T-helper 22 cell (primary cell): ENCODE measurements around the gene NPIPB8.
"Not testable (repeated sequence)": the region's sequence is repeated elsewhere in the genome, so short reads cannot be mapped to it uniquely, and the experiment has no call there.

Experiments
- DNase-seq: peaks from one replicate; pipeline ENCODE4 v3.0.0-alpha.2; 2020; ENCODE audit warnings: low read depth

NPIPB8 gene

DNA sequence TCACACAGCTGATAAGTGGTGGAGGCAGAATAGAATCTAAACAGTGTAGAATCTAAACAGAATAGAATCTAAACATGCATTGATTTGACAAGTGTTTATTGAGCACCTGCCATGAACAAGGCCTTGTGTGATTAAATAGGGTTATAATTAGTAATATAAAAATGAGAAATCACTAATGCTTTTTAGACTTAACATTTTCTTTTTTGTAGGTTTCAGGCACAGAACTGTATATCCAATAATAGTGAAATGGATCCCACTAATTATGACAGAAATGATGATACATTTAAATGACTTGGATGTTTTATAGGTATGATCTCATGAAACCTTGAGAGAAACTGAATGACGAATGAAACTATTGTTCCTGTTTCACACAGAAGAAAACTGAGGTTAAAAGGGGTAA, at the start of gene NPIPB8:
NPIPB8 (plus strand) TSS at position 301 of the 400 bp plus-strand sequence. CDS start 296 bp downstream, outside the sequence.
- not testable (repeated sequence) for DNase-seq

DNA sequence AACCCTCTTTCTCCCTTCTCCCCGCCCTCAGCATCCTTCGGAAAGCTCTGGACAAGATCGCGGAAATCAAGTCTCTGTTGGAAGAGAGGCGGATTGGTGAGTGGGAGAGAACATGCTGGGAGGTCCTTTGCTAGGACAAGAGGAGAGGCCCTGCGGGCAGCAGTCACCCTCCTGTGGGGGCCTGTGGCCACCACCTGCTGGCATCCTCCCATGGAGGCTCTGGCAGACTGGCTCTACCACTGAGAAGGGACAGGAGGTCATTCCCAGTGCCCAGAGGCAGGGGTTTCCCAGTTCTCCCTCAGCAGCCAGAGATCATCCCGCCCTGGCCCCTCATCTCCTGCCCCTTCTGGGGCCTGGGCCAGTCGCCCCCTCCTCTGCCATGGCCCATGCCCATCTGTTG, 48.8 kb upstream of the NPIPB8 start:
- DNase-seq = no peak

DNA sequence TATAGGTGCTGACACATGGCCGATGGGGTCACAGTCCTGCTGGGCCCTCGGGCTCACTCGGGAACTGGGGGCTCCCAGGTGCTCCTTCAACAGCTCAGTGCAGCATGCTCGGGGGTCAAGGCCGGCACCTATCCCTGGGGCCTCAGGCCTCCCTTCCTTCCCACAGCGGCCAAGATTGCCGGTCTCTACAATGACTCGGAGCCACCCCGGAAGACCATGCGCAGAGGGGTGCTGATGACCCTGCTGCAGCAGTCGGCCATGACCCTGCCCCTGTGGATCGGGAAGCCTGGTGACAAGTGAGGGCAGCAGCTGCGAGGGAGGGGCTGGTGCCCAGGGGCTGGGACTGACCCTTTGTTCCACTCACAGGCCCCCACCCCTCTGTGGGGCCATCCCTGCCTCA, 47.9 kb upstream of the NPIPB8 start:
- no peak for DNase-seq

DNA sequence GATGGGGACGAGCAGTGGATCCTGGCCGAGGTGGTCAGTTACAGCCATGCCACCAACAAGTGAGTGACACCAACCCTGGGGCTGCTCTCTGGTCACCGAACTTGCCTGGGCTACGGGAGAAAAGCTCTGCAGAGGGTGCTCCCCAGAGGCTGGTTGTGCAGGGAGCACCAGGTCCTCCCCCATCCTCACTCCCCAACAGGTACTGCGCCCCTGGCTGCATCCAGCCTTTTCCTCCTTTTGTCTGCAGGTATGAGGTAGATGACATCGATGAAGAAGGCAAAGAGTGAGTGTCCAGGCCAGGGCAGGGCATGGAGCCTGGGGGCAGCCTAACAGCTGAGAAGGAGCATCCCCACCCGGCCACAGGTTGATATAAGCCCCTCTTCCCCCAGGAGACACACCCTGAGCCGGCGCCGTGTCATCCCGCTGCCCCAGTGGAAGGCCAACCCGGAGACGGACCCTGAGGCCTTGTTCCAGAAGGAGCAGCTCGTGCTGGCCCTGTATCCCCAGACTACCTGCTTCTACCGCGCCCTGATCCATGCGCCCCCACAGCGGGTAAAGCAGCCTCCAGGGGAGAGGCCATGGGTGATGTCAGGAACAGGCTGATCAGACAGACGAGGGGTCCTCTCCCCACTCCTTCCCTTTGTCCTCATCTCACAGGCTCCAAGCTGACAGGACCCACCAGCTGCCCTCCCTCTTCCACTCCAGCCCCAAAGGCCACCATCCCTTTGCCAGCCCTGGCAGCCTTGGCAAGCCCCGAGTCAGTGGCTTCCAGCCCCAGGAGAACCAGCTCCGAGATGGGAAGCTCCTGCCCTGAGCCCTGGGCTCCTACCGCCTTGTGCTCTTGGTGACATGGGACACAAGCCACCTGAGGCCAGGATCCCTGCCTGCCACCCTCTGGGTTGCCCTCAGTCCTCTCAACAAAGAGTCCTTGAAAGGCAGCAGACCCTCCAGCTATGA, 47.2 kb upstream of the NPIPB8 start:
- DNase-seq = no peak

DNA sequence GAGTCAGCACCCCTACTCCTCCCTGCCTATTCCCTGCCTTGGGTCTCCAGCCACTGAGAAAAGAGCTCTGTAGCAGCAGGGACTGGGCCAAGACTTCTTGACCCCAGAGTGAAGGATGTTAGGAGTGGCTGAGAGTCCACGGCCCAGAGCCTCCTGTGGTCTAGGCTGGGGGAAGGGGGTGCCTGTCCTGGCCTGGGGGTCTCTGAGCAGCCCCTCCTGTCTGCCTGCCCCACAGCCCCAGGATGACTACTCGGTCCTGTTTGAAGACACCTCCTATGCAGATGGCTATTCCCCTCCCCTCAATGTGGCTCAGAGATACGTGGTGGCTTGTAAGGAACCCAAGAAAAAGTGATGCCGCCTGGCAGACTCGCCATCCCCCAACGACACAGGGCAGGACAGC, 46.5 kb upstream of the NPIPB8 start:
- no peak for DNase-seq

DNA sequence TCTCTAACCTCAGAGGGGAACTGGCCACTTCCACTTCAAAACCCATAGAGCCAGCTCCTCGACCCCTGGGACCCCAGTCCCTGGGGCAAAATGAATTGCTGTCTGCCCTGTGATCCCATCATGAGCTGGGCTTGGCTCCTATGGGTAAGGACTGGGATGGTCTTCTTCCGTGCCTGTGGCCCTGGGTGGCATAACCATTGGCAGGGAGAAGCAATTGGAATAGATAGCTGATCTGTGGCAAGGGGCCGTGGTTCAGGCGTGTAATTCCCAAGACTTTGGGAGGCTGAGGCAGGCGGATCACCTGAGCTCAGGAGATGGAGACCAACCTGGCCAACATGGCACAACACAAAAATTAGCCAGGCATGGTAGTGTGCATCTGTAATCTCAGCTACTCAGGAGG, 45.4 kb upstream of the NPIPB8 start:
- no peak for DNase-seq

DNA sequence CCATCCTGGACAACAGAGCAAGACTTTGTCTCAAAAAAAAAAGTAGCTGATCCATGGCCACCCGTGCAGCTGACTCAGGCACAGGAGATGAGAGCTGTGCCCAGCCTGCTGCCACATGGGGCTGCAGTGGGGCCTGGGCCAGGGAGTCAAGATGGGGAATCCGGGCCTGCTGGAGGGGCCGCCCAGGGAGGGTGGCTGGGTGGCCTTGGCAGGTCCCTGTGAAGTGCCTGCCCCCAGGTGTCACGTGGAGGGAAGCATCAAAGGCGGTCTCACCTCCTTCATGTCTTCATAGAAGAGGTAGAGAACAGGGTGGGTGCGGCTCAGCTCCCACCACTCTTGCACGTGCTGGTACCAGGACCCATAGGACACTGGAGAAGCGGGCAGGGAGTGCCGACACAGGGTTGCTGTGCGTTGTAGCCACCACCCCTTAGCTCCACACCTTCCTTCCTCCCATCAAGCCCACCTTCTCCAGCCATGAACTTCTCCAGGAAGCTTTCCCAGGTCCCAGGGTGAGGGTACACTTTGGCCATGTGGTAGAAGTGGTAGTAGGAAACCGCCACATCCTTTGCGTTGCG, 44.8 kb upstream of the NPIPB8 start:
- DNase-seq = no peak

DNA sequence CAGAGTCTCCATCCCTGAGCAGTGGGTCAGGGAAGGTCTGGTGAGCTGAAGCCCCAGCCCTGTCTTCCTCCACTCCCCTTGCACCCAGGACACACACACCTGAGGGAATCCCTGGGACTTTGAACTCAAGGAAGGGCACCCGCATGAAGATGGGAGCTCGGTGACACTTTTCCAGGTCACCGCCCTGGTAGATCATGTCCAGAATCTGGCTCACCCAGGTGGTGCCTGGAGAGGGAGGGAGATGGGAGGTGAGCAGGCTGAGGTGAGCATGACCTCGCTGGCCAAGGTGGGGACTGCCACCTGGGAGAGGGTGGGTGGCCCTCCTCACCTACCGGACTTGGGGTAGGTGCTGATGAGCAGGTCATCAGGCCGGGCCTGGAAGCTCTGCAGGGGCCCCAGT, 42.4 kb upstream of the NPIPB8 start:
- DNase-seq = not testable (repeated sequence)

DNA sequence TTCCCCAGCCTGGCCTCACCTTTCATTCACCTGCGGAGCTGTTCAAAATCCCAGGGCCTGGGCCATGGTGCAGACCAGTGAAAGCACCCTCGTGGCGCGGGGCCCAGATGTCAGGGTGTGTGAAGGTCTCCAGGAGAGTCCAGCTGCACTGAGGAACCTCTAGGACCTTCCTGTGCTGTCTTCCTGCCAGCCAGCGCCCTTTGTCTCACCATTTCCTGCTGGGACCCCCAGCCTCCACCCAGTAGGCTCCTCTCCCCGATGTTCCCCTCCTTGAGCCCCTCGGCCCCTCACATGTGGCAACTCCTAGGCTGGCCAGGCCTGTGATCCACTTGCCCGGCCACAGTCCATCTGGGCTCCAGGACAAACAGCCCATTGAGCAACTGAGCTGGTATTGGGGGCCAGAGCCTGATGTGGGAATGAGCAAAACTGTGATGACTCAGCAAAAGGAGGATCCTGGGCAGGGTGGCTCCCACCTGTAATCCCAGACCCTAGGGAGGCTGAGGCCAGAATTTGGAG, 41.7 kb upstream of the NPIPB8 start:
- no peak for DNase-seq

DNA sequence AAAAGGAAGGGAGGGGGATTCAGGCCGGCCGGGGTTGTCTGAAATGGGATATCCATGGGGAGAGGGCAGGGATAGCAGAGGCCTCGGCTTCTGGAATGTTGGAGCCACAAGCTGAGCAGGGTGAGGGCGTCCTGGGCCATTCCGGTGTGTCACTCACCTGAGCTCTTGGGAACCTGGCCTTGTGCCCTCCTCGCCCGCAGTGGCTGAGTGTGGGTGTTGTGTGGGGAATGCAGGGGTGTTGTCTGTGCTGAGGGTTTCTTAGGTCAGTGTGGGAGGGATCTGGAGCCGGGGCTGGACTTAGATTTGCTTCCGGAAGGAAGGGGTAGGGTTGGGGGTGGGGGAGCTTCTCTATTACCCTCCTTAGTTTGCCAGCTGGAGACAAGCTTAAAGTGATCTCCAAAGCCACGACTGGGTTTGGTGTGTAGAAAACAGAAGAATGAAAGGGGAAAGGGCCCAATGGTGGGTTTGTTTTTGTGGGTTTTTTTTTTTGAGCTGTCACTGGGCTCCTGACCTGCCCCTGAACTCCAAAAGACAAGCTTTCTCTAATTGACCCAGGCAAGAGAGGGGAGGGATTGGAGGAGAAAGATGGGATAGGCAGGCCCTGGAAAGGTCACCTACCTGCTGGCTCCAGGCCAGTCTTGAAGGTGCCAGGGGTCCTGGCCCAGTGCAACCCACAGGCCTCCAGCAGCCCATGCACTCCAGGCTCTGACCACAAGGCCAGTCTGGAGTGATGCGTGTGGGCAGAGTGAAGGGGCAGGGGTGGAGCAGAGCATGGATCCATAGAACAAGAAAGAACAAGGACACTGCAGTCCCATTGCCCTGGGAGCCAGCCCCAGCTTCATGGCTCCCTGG, 40.8 kb upstream of the NPIPB8 start, which contains the start of gene SULT1A2:
SULT1A2 (minus strand) TSS at position 211 of the 852 bp plus-strand sequence. CDS start 1,120 bp downstream, outside the sequence.
- DNase-seq = no peak

DNA sequence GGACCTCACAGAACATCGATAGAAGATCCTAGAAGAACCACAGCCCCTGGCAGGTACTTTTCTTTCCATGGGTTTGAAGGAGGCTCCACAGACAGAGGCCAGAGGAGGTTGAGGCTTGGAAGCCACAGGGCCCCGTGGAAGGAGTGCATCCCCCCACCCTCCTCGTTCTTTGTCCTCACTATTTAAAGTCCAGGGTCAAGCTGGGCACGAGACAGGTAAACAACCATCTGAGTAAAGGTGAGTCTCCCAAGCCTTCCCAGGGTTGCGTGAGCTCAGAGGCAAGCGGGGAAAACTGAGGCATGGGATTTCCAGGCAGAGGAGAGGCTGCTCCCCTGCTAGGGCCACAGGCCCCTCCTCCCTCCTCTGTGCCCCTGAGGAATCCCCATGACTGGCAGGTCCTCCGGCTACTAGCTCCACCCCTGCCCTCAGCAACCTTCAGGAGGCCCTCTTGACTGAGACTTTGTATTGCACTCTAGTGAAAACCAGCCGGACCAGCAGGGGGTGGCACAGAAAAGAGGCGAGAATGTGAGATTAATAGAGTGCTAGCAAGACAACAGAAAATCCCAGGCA, 40.1 kb upstream of the NPIPB8 start:
- DNase-seq = no peak

DNA sequence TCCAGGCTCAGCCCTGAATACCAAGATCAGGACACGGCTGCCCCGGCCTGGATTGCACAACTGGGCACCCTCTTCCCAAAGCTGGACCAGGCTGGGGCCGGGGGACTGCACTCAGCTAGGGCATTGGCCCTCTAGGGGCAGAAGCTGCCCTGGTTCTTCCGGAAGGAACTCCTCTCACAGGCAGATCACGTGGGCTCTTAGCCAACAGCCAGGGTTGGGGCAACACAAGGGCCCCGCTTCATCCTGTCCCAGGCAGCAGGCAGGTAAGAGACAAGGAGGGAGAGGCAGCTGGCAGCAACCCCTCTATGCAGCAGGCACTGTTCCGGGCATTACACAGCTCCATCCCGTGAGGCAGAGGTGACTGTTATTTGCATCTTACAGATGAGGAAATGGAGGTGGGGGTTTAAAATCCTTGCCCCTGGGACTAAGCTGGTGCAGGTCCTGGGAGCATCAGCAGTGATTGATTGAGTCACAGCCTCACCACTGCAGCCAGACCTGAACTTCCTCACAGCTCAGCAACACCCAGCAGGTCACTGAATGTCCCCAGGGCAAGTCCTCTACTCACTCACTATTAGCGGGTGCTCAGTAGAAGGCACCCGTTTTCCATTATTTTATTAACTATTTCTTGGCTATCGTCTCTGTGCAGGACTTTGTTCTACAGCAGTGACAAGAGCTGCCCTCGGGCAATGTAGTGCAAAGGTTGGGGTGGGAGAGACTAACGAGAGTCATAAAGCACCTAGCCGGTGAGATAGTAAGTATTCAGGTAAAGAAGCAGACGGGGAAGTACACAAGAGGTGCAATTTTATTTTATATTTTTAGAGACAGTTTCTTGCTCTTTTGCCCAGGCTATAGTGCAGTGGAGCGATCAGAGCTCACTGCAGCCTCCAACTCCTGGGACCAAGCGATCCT, 38.2 kb upstream of the NPIPB8 start:
- not testable (repeated sequence) for DNase-seq

DNA sequence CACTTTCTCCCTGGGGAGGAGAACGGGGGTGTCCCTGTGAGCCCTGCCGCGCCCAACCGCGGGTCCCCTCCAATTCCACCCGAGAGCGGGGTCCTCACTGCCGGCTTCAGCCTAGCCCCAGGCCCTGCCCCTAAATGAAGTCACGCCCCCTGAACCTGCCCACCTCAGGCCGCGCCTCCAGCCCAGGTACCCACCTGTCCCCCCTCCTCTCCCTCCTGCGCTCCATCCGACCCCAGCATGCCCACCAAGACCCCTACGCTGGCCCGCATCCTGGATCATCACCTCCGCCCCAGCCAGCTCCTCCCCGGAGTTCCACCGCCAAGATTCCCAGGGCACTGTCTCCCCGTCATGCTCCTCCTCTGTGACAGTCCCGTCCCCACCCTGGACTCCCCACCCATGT, 36.9 kb upstream of the NPIPB8 start:
- not testable (repeated sequence) for DNase-seq

DNA sequence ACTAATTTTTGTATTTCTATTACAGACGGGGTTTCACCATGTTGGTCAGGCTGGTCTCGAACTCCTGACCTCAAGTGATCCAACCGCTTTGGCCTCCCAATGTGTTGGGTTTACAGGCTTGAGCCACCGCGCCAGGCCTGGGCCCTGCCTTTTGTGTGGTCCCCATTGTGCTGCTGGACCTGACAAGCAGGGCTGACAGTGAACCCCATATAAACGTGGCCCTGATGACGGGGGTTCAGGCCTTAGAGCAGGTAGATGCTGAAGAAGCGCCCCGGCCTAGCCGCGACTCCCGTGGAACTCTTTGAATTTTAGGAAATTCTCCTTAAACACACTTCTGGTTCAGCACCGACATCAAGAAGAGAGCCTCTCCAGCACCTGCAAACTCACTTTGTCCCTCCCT, 36.3 kb upstream of the NPIPB8 start:
- DNase-seq = not testable (repeated sequence)

DNA sequence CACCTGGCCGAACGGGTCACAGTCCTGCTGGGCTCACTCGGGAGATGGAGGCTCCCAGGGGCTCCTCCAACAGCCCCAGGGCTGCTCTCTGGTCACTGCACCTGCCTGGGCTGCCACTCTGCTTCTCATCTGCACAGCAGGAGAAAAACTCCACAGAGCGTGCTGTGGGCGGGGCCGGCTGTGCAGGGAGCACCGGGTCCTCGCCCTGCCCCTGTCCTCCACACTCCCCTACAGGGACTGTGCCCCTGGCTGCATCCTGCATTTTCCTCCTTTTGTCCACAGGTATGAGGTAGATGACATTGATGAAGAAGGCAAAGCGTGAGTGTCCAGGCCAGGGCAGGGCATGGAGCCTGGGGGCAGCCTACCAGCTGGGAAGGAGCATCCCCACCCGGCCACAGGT, 35.8 kb upstream of the NPIPB8 start:
- not testable (repeated sequence) for DNase-seq

DNA sequence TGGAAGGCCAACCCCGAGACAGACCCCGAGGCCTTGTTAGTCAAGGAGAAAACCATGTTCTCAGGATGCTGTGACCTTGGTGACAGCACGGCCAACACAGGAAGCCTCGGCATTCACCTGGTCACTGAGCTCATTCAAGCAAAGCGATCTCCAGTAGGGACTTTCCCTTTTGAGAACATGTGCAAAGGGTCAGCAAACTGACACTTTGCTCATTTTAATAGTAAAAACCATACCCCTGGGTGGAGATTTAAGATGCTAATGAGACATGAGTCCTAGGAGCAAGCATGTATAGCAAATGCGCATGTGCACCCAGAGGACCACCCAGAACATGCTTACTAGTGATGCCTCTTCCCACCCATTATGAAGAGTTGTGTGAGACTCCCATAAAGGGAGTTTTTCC, 35.3 kb upstream of the NPIPB8 start:
- no peak for DNase-seq

DNA sequence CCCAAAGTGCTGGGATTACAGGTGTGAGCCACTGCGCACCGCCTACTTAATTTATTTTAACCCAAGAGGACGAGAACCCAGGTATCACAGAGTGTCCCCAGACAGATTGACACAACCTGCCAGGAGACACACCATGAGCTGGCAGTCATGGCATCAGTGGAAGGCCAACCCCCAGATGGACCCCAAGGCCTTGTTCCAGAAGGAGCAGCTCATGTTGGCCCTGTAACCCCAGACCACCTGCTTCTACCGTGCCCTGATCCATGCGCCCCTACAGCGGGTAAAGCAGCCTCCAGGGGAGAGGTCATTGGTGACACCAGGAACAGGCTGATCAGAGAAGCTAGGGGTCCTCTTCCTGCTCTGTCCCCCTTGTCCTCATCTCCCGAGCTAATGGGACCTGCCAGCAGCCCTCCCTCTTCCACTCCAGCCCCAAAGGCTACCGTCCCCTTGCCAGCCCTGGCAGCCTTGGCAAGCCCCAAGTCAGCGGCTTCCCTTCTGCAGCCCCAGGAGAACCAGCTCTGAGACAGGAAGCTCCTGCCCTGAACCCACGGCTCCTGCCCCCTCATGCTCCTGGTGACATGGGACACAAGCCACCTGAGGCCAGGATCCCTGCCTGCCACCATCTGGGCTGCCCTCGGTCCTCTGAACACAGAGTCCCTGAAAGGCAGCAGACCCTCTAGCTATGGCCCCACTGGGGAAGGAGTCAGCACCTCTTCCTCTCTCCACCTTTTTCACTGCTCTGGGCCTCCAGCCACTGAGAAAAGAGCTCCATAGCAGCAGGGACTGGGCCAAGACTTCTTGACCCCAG, 34.3 kb upstream of the NPIPB8 start:
- no peak for DNase-seq

DNA sequence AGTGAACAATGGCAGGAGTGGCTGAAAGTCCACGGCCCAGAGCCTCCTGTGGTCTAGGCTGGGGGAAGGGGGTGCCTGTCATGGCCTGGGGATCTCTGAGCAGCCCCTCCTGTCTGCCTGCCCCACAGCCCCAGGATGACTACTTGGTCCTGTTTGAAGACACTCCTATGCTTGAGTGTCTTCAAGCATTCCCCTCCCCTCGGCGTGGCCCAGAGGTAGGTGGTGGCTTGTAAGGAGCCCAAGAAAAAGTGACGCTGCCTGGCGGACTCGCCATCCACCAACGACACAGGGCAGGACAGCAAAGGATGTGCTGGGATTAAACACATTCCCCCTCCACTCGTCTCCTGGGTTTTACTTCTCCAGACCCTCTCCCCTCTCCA, 33.7 kb upstream of the NPIPB8 start:
- DNase-seq = no peak

DNA sequence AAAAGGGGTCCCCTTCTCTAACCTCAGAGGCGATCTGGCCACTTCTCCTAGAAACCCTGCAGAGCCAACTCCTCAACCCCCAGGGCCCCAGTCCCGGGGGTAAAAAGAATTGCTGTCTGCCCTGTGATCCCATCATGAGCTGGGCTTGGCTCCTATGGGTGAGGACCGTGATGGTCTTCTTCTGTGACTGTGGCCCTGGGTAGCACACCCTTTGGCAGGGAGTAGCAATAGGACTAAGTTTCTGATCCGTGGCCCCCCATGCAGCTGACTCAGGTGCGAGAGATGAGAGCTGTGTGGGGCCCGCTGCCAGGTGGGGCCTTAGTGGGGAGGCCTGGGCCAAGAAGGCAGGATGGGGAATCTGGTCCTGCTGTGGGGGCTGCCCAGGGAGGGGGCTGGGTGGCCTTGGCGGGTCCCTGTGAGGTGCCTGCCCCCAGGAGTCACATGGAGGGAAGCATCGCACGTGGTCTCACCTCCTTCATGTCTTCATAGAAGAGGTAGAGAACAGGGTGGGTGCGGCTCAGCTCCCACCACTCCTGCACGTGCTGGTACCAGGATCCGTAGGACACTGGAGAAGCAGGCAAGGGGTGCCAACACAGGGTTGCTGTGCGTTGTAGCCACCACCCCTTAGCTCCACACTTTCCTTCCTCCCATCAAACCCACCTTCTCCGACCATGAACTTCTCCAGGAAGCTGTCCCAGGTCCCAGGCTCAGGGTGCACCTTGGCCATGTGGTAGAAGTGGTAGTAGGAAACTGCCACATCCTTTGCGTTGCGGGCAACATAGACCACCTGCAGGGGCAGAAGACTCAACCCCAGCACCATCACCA, 31.4 kb upstream of the NPIPB8 start:
- no peak for DNase-seq
